ENCODE results near the gene TUBA4A. TPM values are rescaled to one million over a fixed set of nuclear protein-coding genes. Genes with fewer than 3 reads are reported as not detected.

The TUBA4A gene
- total RNA-seq, 1 donor from 2014 or later: 18.0 TPM

- Histone ChIP-seq H3K27me3 (ENCODE audit: insufficient read depth, low read length) (no peaks in the 10 kb centered on the region), H3K36me3 (ENCODE audit: insufficient read depth, low read length) (no peaks in the 10 kb centered on the region), H3K79me2 (ENCODE audit: insufficient read depth, low read length) (no peaks in the 10 kb centered on the region), H3K4me3 (ENCODE audit: insufficient read depth, low read depth, low read length) (peak overlapping the region; percentile 8), H3K4me1 (ENCODE audit: insufficient read depth, low read length) (peaks cover 33% of the 10 kb centered on the region), H3K9me3 (ENCODE audit: insufficient read depth, low read depth, low read length) (no peaks in the 10 kb centered on the region), H3K4me2 (ENCODE audit: low read length) (peak overlapping the region; percentile 79), H4K20me1 (ENCODE audit: insufficient read depth, low read length) (no peaks in the 10 kb centered on the region), H2AFZ (ENCODE audit: low read depth, low read length) (peak overlapping the region; percentile 35), H3K27ac (ENCODE audit: low read depth, low read length) (peak overlapping the region; percentile 97), H3K9ac (ENCODE audit: low read length) (peak overlapping the region; percentile 83)
- FAIRE-seq (no peak), DNase-seq (ENCODE audit: low read depth) (peak; percentile 52)
- Mint-ChIP-seq H3K27me3 (ENCODE audit: low read depth, unreplicated experiment) (peaks cover 6% of the 10 kb centered on the region), H3K9me3 (ENCODE audit: unreplicated experiment) (no peaks in the 10 kb centered on the region), H3K4me1 (ENCODE audit: low read depth, unreplicated experiment) (peaks cover 34% of the 10 kb centered on the region), H3K36me3 (ENCODE audit: low read depth, unreplicated experiment) (no peaks in the 10 kb centered on the region), H3K27ac (ENCODE audit: unreplicated experiment) (peak overlapping the region; percentile 98), H3K4me3 (ENCODE audit: unreplicated experiment) (peak overlapping the region; percentile 51)
- TF ChIP-seq CTCF (IDR thresholded peaks at IDR 0.05; ENCODE audit: insufficient read depth, low read depth, low read length) (no peak), EZH2 (IDR thresholded peaks at IDR 0.05; ENCODE audit: insufficient read depth, low read length) (no peak)
Observed at GRCh38 chr2:219273937-219274336, 20.2 kb upstream of the TUBA4A start.

- H3K36me3 Mint-ChIP-seq (ENCODE audit: low read depth, unreplicated experiment): no peaks in the 10 kb centered on the region
- Histone ChIP-seq H4K20me1 (ENCODE audit: insufficient read depth, low read length) (no peaks in the 10 kb centered on the region), H3K9ac (ENCODE audit: low read length) (no peak overlapping the region), H2AFZ (ENCODE audit: low read depth, low read length) (no peak overlapping the region), H3K4me3 (ENCODE audit: insufficient read depth, low read depth, low read length) (no peak overlapping the region), H3K4me2 (ENCODE audit: low read length) (no peak overlapping the region), H3K9me3 (ENCODE audit: insufficient read depth, low read depth, low read length) (no peaks in the 10 kb centered on the region), H3K4me1 (ENCODE audit: insufficient read depth, low read length) (peaks cover 25% of the 10 kb centered on the region), H3K79me2 (ENCODE audit: insufficient read depth, low read length) (no peaks in the 10 kb centered on the region), H3K27me3 (ENCODE audit: insufficient read depth, low read length) (no peaks in the 10 kb centered on the region), H3K27ac (ENCODE audit: low read depth, low read length) (peak overlapping the region; percentile 97), H3K36me3 (ENCODE audit: insufficient read depth, low read length) (no peaks in the 10 kb centered on the region)
- no peak overlapping the region for H3K27ac Mint-ChIP-seq (ENCODE audit: unreplicated experiment)
- H3K9me3 Mint-ChIP-seq (ENCODE audit: unreplicated experiment): no peaks in the 10 kb centered on the region
- H3K27me3 Mint-ChIP-seq (ENCODE audit: low read depth, unreplicated experiment): peaks cover 7% of the 10 kb centered on the region
- FAIRE-seq: no peak
- no peak overlapping the region for H3K4me3 Mint-ChIP-seq (ENCODE audit: unreplicated experiment)
- TF ChIP-seq EZH2 (IDR thresholded peaks at IDR 0.05; ENCODE audit: insufficient read depth, low read length) (no peak), CTCF (IDR thresholded peaks at IDR 0.05; ENCODE audit: insufficient read depth, low read depth, low read length) (no peak)
- peaks cover 26% of the 10 kb centered on the region for H3K4me1 Mint-ChIP-seq (ENCODE audit: low read depth, unreplicated experiment)
- DNase-seq (ENCODE audit: low read depth): no peak
Observed at GRCh38 chr2:219272995-219273394, 19.3 kb upstream of the TUBA4A start.

GRCh38 chr2:219272356-219272755 is 18.6 kb upstream of the TUBA4A start:
- TF ChIP-seq CTCF (IDR thresholded peaks at IDR 0.05; ENCODE audit: insufficient read depth, low read depth, low read length) (no peak), EZH2 (IDR thresholded peaks at IDR 0.05; ENCODE audit: insufficient read depth, low read length) (no peak)
- H3K27me3 ChIP-seq (ENCODE audit: insufficient read depth, low read length): no peaks in the 10 kb centered on the region
- no peaks in the 10 kb centered on the region for H4K20me1 ChIP-seq (ENCODE audit: insufficient read depth, low read length)
- H3K27ac ChIP-seq (ENCODE audit: low read depth, low read length): no peak overlapping the region
- FAIRE-seq (no peak), DNase-seq (ENCODE audit: low read depth) (no peak)
- H3K9me3 ChIP-seq (ENCODE audit: insufficient read depth, low read depth, low read length): no peaks in the 10 kb centered on the region
- Mint-ChIP-seq H3K27ac (ENCODE audit: unreplicated experiment) (peak overlapping the region; percentile 3), H3K9me3 (ENCODE audit: unreplicated experiment) (no peaks in the 10 kb centered on the region), H3K27me3 (ENCODE audit: low read depth, unreplicated experiment) (peaks cover 8% of the 10 kb centered on the region), H3K4me3 (ENCODE audit: unreplicated experiment) (no peak overlapping the region), H3K4me1 (ENCODE audit: low read depth, unreplicated experiment) (peaks cover 22% of the 10 kb centered on the region), H3K36me3 (ENCODE audit: low read depth, unreplicated experiment) (no peaks in the 10 kb centered on the region)
- H3K4me1 ChIP-seq (ENCODE audit: insufficient read depth, low read length): peaks cover 19% of the 10 kb centered on the region
- H2AFZ ChIP-seq (ENCODE audit: low read depth, low read length): no peak overlapping the region
- H3K4me3 ChIP-seq (ENCODE audit: insufficient read depth, low read depth, low read length): no peak overlapping the region
- no peaks in the 10 kb centered on the region for H3K36me3 ChIP-seq (ENCODE audit: insufficient read depth, low read length)
- no peak overlapping the region for H3K9ac ChIP-seq (ENCODE audit: low read length)
- H3K79me2 ChIP-seq (ENCODE audit: insufficient read depth, low read length): no peaks in the 10 kb centered on the region
- no peak overlapping the region for H3K4me2 ChIP-seq (ENCODE audit: low read length)

Measured in astrocyte (in vitro differentiated cells and primary cell).